GM18868 (cell line): Measurements from ENCODE around the gene CCDC201.
"Not testable (repeated sequence)": the region's sequence is repeated elsewhere in the genome, so short reads cannot be mapped to it uniquely, and the experiment has no call there.

ENCODE experiments used
- ATAC-seq: cut with Tn5 transposase; IDR thresholded peaks from one replicate; pipeline ENCODE4 v1.9.1; 2021; ENCODE audit warnings: mild to moderate bottlenecking, moderate library complexity; ENCODE audit not compliant: unreplicated experiment

CCDC201 gene

DNA sequence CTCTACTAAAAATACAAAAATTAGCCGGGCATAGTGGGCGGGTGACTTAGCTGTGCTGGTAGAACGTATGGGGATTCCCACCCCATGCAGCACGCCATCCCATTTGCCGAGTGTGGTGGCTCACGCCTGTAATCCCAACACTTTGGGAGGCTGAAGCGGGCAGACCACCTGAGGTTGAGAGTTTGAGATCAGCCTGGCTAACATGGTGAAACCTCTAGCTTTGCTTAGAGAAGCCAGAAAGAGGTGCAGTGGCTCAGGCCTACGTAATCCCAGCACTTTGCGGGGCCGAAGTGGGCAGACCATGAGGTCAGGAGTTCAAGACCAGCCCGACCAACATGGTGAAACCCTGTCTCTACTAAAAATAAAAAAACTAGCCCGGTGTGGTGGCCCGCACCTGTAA lies 45.2 kb downstream of the CCDC201 start:
- ATAC-seq, result not testable (repeated sequence)

DNA sequence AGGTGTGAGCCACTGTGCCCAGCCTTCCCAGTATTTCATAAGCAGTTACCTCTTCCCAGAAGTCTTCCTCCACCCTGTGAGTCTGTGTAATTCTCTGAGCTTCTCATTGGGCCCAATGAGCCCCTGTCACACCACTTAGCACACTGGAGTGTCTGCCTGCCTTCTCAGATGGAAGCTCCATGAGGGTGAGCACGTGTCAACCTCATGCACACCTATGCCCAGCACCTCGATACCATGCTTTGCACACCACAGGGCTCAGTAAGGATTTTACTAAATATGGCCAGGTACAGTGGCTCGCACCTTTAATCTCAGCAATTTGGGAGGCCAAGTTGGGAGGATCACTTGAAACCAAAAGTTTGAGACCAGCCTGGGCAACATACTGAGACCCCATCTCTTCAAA lies 46.3 kb downstream of the CCDC201 start:
- ATAC-seq, result not testable (repeated sequence)

DNA sequence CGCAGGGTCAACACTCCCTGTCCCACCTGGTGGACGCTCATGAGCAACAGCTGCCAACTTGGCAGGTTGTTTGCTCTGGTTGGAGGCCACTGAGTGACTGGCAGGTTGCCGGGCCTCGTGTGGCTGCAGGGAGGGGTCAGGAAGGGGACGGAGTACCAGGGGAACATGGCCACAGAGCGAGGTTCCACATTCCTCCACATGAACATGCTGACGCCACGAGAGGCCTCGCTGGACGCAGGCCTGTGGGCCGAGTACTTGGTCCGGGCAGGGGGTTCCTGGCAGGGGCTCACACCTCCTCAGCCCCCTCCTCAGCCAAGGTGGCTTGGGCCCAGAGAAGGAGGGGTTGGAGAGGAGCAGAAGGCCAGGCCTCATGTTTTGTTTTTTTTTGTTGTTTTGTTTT lies 54.1 kb downstream of the CCDC201 start:
- not testable (repeated sequence) for ATAC-seq

DNA sequence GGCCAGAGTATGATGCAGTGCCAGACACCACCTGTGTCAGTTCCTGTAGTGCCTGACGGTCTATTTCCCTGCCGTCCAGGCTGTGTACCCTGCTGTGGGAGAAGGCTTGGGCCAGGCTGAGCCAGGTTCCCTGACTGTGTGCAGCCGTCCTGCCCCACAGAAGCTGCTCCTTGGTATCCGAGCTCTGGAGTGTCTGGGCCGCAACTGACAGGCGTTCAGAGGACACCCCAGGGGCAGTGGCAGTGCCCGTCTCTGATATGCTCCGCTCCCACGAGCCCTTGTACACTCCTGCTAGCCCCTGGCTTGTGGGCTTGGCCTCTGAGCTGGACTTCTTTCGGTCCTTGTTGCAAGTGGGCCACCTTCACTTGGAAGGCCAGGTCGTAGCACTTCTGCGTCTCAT lies 55.0 kb downstream of the CCDC201 start:
- ATAC-seq, result not testable (repeated sequence)

DNA sequence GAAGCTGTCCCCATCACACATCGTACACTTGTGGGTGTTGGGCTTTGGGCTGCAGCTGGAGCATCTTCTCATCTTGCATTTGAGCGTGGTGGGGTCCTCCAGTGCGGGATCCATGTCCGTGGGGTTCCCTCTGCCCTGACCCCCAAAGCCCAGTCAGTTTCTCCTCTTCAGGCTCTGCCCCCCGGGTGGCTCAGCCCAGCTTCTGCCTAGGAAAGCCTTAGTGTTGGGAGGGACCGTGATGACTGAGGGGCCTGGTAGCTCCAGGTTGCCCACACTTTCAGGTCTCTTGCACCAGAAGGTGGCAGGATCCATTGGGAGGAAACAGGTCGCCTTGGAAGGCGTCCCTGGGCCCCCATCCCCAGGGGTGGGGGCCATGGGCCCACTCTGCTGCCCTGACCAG lies 55.9 kb downstream of the CCDC201 start:
- ATAC-seq, result not testable (repeated sequence)

DNA sequence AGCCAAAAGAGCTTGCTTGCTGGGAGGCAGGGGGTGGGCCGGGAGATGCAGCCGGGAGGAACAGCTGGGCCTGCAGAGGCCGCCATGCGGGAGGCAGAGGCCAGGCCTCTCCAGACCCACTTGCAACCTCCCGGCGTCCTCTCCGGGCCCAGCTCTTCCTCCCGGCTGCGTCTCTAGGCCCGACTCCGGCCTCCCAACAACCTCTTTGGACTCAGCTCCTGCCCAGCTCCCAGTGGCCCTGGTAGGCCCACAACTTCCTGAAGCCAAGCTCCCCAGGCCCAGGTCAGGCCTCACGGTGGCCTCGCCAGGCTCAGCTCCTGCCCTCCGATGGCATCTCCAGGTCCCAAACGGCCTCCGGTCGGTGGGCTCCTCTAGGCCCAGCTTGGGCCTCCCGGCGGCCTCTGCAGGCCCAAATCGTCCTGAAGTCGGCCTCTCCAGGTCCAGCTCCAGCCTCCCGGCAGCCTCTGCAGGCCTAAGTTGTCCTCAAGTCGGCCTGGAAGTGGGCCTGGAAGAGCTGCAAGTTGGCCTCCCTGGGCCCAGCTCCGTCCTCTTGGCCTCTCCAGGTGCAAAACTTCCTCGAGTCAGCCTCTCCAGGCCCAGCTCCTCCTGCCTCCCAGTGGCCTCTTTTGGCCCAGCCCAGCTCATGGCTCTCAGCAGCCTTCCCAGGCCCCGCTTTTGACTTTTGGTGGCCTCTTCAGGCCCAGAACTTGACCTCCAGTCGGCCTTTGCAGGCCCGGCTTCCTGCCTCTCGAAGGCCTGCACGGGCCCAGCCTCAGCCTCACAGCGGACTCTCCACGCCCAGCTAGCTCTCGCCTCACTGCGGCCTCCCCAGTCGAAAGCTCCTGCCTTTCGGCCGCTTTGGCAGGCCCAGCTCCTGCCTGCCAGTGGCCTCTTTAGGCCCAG lies 58.4 kb downstream of the CCDC201 start:
- ATAC-seq, result not testable (repeated sequence)

DNA sequence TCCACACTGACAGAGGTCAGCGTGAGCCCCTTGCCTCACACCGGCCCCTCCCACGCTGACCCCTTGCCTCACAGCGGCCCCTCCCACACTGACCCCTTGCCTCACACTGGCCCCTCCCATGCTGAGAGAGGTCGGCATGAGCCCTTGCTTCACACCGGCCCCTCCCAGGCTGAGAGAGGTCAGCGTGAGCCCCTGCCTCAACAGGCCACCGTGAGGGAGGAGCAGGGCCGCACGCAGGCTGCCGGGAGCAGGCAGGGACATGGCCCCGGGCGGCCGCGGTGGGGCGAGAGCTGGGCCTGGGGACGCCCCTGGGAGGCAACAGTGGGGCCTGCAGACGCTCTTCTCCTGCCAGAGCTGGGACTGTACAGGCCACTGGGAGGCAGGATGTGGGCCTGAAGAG lies 59.1 kb downstream of the CCDC201 start:
- ATAC-seq, result not testable (repeated sequence)

DNA sequence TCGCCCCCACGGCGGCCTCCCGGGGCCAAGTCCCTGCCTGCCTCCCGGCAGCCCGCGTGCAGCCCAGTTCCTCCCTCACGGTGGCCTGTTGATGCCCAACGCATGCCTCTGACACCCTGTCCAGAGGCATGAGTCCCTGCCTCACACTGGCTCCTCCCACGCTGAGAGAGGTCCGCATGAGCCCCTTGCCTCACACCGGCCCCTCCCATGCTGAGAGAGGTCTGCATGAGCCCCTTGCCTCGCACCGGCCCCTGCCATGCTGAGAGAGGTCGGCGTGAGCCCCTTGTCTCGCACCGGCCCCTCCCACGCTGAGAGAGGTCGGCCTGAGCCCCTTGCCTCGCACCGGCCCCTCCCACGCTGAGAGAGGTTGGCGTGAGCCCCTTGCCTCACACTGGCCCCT lies 59.9 kb downstream of the CCDC201 start:
- ATAC-seq, result no peak

DNA sequence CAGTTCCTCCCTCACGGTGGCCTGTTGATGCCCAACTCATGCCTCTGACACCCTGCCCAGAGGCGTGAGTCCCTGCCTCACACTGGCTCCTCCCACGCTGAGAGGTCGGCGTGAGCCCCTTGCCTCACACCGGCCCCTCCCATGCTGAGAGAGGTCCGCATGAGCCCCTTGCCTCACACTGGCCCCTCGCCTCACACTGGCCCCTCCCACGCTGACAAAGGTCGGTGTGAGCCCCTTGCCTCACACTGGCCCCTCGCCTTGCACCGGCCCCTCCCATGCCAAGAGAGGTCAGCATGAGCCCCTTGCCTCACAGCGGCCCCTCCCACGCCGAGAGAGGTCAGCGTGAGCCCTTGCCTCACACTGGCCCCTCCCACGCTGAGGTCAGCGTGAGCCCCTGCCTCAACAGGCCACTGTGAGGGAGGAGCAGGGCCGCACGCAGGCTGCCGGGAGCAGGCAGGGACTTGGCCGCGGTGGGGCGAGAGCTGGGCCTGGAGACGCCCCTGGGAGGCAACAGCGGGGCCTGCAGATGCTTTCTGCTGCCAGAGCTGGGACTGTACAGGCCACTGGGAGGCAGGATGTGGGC lies 61.1 kb downstream of the CCDC201 start:
- not testable (repeated sequence) for ATAC-seq

DNA sequence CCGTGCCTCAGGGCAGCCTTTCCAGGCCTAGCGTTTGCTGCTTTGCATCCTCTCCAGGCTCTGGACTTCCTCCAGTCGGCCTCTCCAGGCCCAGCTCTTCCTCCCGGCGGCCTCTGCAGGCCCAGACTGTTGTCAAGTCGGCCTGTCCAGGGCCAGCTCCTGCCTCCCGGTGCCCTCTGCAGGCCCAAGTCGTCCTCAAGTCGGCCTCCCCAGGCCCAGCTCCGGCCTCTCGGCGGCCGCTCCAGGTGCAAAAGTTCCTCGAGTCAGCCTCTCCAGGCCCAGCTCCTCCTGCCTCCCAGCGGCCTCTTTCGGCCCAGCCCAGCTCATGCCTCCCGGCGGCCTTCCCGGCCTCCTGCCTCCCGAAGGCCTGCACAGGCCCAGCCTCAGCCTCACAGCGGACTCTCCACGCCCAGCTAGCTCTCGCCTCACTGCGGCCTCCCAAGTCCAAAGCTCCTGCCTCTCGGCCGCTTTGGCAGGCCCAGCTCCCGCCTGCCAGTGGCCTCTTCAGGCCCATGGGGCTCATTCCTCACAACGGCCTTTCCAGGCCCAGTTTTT lies 62.4 kb downstream of the CCDC201 start:
- not testable (repeated sequence) for ATAC-seq
